T-helper 2 cell (primary cell): Measurements from ENCODE around the gene SLC22A14.

Source experiments
- DNase-seq, 5 experiments: peaks; one replicate each; pipeline versions ENCODE4 v3.0.0 to v3.0.0-alpha.2; 2012 to 2022

Gene SLC22A14

DNA sequence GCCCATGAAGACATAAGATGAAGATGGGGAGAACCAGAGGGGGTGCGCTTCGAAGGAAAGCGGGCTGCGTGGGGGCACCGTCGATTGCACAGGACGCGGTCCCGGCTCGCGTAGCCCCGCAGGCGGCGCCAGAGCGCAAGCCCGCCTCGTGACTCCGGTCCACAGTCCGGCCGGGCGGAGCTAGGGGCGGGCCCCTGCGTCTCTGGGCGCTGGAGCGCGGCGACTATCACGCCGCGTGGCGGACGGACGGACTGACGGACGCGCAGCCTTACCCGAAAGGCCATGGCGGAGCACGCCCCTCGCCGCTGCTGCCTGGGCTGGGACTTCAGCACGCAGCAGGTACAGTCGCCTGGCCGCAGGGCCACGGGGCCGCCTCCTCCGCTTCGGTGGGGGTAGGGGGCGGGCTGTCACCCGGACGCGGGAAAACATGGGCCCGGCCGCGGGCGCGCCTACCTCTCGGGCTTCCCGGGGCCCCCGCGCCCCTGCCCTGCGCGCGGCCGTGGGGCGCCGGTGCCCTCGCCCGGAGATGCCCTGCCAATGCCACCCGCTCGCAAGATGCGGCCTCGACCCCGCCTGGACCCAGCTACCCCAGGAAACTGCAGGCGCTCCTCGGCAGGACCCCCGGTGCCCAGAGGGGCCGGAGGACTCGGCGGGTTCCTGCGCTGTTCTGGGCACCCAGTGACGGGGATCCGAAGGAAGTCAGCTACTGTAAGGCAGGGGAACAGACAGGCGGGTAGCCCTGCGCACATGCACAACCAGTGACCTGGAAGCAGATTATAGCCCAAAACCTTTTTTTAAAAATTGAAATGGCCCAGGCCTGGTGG, 64.7 kb downstream of the SLC22A14 start, which contains the start of gene XYLB:
Gene XYLB, plus strand, starts transcription at position 199 of the 824 bp plus-strand sequence. Its CDS starts 84 bp downstream, at position 283.
- peak; percentile 42 to 81 (median 55) for DNase-seq

DNA sequence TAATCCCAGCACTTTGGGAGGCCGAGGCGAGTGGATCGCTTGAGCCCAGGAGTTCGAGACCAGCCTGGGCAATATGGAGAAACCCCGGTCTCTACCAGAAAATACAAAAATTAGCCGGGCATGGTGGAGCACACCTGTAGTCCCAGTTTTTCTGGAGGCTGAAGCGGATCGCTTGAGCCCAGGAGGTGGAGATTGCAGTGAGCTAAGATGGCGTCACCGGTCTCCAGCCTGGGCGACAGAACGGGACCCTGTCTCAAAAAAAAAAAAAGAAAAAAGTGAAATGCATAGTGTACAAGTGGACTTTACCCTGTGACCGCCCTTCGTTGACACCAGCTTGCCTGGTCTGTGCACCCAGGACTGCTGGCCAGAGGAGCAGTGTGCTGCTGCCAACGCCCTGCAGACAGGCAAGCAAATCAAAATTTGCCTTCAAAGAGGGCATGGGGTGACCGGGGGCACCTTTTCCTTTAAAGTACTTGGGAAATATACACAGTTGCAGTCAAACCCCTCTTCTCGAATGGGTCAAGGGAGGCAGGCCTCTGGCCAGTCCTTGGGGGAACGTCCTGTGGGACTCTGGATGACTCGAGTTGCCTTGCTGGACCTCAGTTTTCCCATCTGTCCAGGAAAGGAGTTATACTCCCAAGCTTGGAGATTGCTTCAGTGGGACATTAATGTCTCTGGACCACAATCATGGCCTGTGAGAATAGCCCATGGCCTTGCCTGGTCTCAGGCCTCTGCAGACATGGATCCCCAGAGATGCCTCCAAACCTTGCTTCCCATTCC, 65.5 kb downstream of the SLC22A14 start:
- DNase-seq, result no peak

DNA sequence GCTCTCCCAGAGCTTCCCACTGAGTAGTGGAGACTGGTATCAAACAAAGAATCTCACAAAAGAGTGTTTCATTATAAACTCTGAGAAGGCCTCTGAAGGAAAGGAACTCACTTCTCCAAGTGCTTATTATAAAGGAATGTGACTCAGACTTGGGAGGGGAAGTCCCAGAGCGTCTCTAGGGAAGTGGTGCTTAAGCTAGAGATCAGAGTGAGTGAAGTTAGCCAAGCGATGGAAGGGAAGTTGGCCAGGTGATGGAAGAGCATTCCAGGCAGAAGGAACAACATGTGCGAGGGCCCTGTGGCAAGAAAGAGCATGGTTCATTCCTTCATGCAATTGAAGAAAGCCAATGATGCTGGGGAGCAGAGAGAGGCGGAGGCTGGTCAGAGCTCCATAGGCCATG, 66.8 kb downstream of the SLC22A14 start:
- DNase-seq, result no peak

DNA sequence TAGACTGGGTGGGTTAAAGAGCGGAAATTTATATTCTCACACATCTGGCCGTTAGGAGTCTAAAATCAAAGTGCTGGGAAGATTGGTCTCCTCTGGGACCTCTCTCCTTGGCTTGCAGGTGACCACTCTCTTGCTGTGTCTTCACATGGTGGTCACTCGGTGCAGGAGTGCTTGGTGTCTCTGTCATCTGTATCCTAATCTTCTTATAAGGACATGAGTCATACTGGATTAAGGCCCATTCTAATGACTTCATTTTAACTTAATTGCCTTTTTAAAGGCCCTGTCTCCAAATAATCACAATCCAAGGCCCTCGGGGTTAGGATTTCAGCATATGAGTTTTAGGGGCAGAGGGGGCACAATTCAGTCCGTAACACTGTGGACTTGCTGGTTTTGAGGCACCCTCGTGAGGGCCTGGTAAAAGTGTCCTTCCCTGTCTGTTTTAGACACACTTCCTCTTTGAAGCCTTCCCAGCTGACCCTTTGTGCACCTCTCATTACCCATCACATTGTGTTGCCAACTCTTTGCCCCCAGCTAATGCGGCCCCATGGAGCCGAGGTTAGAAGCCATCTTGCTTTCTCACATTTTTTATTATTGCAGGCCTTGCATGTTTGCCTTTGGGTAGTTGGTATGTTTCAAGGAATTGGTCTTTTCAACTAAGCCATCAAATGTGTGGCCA, 67.7 kb downstream of the SLC22A14 start:
- DNase-seq, result no peak

DNA sequence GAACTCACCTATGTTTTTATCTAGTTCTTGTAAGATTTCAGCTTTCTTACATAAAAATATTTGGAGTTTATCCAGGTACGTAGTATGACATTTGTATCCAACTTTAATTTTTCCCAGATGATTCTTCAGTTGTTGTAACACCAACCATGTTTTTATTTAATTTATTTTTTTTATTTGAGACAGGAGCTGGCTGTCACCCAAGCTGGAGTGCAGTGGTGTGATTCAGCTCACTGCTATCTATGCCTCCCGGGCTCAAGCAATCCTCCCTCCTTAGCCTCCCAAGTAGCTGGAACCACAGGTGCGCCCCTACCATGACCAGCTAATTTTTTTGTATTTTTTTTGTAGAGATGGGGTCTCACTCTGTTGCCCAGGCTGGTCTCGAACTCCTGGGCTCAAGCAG, 71.1 kb downstream of the SLC22A14 start:
- DNase-seq, result no peak

DNA sequence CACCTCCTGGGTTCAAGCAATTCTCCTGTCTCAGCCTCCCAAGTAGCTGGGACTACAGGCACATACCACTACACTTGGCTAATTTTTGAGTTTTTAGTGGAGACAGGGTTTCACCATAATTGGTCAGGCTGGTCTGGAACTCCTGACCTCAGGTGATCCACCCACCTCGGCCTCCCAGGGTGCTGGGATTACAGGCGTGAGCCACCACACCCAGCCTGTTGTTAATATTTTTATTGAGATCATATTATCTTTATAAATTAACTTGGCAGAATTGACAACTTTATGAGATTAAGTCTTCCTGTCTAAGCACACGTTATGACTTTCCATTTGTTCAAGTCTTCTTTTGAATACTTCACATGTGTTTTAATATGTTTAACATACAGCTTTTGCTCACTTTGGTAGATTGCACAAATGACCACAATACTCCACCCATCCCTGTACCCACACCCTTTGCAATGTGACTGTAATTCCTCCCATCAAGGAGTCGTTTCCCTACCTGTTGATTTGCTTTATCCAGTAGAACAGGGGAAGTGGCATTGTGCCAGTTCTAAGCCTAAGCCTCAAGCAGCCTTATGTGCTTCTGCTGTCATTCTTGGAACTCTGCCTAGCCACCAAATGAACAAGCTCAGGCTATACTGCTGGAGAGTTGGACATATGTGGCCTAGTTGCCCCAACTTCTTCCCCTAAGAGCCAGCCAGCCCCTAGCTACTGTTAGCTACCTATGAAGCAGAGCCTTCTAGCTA, 72.7 kb downstream of the SLC22A14 start:
- DNase-seq, result no peak

DNA sequence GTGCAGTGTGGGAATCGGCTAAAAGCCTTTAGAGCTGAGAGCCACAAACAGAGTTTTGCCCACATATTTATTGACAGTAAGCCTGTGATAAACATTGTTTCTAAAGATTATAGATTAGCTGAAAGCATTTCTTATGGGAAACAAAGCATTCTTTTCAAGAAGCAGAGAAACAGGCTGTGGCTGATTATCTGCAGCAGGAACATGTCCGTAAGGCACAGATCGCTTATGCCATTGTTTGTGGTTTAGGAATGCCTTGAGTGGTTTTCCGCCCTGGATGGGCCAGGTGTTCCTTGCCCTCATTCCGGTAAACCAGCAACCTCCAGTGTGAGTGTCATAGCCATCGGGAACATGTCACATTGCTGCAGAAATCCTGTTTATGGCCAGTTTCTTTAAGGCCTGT, 76.9 kb downstream of the SLC22A14 start:
- DNase-seq, result no peak

DNA sequence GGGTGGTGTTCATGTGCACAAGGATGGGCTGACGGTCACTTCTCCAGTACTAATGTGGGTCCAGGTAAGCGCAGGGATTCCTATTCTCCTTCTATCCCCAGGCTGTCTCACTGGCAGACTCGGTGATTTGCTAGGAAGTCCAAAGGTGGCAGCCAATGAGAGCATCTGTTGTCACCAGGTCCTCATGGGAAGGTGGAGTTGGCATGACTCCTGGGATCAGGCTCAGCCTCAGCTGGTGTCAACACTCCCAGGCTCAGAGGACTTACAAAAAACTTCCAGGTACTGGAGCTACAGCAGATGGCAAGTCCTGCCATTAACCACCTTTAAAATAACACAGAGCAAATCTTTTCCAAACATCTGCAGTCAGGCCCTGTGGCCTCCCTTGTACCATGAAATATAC, 78.3 kb downstream of the SLC22A14 start:
- DNase-seq, result no peak

DNA sequence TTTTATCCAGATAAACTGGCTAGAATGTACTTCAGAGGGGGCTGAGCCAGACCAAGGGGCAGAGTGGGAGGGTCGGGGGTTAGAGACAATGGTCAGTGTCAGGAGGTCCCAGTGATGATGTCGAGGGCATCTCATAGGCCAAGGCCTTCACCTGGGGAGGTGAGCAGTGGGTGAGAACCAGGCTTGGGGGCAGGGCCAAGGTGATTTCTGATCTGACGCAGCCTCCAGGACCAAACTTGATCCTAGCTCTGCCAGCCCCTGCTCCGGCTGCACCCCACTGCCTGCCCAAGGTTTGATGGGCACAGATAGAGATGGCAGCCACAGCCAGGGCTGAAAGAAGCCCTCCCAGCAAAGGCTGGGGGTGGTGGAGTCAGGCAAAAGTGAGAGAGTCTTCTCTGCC, 79.4 kb downstream of the SLC22A14 start:
- DNase-seq, result no peak

DNA sequence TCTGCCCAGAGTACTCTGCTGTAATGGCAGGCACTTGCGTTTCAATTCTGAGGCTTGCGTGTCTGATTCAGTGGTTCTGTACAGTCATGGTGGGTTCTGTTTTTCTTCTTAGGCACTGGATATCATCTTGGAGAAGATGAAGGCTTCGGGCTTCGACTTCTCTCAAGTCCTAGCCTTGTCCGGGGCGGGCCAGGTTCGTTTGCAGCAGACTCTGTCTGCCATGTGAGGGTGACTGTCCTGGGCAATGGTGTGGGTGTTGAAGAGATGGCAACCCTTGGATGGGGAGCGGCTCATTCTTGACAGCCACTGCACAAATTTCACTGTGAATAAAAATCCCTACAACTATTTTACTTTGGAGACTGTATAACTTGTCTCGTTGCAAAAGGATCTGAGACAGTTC, 80.7 kb downstream of the SLC22A14 start:
- no peak for DNase-seq

DNA sequence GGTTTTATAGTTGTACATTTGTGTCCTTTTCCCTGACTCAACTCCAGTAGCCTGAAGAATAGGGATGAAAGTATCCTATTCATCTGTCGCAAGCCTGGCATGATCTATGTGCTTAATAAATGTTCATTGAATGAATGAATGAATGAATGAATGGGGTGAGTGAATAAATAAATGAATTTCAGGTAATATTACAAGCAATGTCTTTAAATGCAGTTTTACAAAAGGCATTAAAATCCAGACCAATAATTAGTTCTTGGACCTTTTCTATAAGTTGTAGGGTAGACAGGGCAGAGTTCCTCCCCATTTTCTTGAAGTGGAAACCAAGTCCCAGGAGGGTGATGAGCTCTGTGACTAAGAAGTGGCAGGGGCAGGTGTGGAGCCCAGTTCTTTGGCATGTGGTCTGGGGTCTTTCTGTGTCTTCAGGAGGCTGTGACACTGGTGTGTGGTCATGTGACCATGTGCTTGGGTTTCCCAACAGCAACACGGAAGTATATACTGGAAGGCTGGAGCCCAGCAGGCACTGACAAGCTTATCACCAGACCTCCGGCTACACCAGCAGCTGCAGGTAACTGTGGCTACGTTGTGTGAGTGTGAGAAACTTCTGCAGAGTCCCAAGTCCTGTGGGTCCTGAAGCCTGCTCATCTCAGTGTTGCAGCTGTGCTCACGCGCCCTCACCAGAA, 82.8 kb downstream of the SLC22A14 start:
- DNase-seq, result no peak

DNA sequence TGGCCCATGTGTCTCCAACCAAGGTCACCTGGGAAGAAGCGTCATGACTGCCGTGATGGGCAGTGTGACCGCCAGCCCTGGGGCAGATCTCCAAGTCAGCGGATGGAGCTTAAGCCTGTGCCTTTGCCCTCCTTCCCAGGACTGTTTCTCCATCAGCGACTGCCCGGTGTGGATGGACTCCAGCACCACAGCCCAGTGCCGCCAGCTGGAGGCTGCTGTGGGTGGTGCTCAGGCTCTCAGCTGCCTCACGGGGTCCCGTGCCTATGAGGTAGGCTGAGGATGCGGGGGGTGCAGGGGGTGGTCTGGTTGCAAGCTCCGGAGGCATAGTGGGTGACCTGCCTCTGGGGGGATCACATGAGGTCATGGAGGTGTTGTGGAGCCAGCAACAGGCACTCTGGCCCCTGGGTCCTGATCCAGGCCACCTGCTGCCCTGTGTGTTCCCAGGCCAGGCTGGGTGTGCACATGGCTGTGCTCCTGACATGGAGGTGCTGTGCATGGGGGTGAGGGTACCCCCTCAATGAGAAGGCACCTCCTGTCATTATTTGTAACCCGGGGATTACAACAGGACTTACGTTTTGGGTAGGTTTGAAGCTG, 83.5 kb downstream of the SLC22A14 start:
- no peak for DNase-seq

DNA sequence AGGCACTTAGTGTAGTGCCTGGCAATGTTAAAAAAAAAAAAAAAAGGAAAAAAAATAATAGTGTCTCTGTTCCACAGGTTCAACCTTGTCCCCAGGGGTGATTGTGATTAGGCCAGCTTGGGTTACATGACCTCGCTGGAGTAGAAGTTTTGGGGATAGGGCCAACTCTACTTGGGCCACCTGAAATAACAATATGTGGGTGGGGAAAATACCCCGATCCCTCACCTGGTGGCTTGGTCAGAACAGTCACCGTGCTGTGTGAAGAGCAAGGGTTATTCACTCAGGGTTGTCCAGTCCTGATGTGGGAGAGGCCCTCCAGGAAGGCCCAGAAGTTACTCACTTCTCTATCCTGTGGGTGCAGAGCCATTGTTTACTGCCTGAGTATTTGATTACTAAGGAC, 84.0 kb downstream of the SLC22A14 start:
- DNase-seq, result no peak

DNA sequence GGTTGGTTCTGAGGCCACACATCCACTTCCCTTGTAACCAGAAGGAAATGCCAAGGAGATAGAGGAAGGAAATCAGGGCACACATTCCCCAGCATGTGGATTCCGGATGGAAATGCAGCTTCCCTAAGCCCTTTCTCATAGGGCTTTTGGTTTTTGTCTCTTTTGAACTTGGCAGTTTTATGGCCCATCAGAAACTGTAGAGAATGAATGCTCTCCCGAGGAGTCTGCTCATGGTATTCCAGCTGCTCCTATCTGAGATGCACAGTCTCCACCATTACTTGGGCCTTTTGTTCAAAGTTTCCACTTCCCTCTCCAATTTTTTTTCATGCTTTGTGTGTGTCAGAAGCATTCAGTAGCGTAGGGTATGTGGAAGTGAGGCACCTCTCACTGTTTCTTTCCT, 85.7 kb downstream of the SLC22A14 start:
- no peak for DNase-seq
